ENCODE measurements around the gene AGMAT. TPM values are rescaled to one million over a fixed set of nuclear protein-coding genes. Genes with fewer than 3 reads are reported as not detected.

The AGMAT gene
- total RNA-seq, 1 donor from 2014 or later, result 0.41 TPM

DNA sequence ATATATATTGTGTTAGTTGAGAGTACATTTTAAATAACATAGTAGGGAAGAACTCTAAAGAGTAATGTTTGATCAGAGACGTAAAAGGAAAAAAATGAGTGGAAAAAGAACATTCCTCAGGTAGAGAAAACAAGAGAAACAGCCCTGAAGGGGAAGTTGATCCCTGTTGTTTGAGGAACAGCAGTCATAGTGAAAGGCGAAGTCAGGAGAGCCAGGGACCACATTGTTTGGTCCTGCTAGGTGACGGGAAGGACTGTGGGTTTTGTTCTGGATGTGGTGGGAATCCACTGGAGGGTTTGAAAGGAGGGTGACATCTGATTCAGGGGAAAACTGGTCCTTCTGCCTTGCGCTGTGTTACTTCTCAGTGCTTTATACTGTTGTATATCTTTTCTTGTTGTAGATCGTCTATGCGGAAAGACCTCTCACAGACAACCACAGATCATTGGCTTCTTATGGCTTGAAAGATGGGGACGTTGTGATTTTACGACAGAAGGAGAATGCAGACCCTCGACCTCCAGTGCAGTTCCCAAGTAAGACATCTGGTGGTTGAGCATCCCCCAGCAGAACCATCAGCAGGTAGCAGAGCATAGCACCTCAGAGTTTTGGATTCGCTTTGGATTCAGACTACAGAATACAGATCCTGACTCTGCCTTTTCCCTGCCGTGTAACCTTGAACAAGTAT, 41.6 kb upstream of the AGMAT start:
- FAIRE-seq (no peak), DNase-seq (ENCODE audit: low read depth) (no peak)
- H3K27me3 Mint-ChIP-seq (ENCODE audit: low read depth, unreplicated experiment), result no peaks in the 10 kb centered on the region
- Histone ChIP-seq H3K4me1 (ENCODE audit: insufficient read depth, low read length) (no peaks in the 10 kb centered on the region), H2AFZ (ENCODE audit: low read depth, low read length) (no peak overlapping the region), H3K27me3 (ENCODE audit: insufficient read depth, low read length) (no peaks in the 10 kb centered on the region), H3K4me3 (ENCODE audit: insufficient read depth, low read depth, low read length) (no peak overlapping the region), H3K27ac (ENCODE audit: low read depth, low read length) (no peak overlapping the region), H3K36me3 (ENCODE audit: insufficient read depth, low read length) (peaks cover 10% of the 10 kb centered on the region), H4K20me1 (ENCODE audit: insufficient read depth, low read length) (peaks cover 66% of the 10 kb centered on the region), H3K9ac (ENCODE audit: low read length) (no peak overlapping the region), H3K4me2 (ENCODE audit: low read length) (no peak overlapping the region), H3K79me2 (ENCODE audit: insufficient read depth, low read length) (peaks cover 78% of the 10 kb centered on the region), H3K9me3 (ENCODE audit: insufficient read depth, low read depth, low read length) (no peaks in the 10 kb centered on the region)
- H3K9me3 Mint-ChIP-seq (ENCODE audit: unreplicated experiment), result no peaks in the 10 kb centered on the region
- H3K4me3 Mint-ChIP-seq (ENCODE audit: unreplicated experiment), result no peak overlapping the region
- H3K36me3 Mint-ChIP-seq (ENCODE audit: low read depth, unreplicated experiment), result peaks cover 8% of the 10 kb centered on the region
- no peaks in the 10 kb centered on the region for H3K4me1 Mint-ChIP-seq (ENCODE audit: low read depth, unreplicated experiment)
- H3K27ac Mint-ChIP-seq (ENCODE audit: unreplicated experiment), result no peak overlapping the region
- TF ChIP-seq, protein P1, sequence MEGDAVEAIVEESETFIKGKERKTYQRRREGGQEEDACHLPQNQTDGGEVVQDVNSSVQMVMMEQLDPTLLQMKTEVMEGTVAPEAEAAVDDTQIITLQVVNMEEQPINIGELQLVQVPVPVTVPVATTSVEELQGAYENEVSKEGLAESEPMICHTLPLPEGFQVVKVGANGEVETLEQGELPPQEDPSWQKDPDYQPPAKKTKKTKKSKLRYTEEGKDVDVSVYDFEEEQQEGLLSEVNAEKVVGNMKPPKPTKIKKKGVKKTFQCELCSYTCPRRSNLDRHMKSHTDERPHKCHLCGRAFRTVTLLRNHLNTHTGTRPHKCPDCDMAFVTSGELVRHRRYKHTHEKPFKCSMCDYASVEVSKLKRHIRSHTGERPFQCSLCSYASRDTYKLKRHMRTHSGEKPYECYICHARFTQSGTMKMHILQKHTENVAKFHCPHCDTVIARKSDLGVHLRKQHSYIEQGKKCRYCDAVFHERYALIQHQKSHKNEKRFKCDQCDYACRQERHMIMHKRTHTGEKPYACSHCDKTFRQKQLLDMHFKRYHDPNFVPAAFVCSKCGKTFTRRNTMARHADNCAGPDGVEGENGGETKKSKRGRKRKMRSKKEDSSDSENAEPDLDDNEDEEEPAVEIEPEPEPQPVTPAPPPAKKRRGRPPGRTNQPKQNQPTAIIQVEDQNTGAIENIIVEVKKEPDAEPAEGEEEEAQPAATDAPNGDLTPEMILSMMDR (IDR thresholded peaks at IDR 0.05; ENCODE audit: insufficient read depth, low read depth, low read length), result no peak
- no peak for TF ChIP-seq EZH2 (IDR thresholded peaks at IDR 0.05; ENCODE audit: insufficient read depth, low read length)

GRCh38 chr1:15625056-15625917, 40.4 kb upstream of the AGMAT start:
- H3K27ac Mint-ChIP-seq (ENCODE audit: unreplicated experiment), result no peak overlapping the region
- peaks cover 6% of the 10 kb centered on the region for H3K4me1 Mint-ChIP-seq (ENCODE audit: low read depth, unreplicated experiment)
- H3K36me3 ChIP-seq (ENCODE audit: insufficient read depth, low read length), result peaks cover 6% of the 10 kb centered on the region

More at GRCh38 chr1:15625056-15625917, 40.4 kb upstream of the AGMAT start:
- no peak for FAIRE-seq
- Histone ChIP-seq H3K27ac (ENCODE audit: low read depth, low read length) (no peak overlapping the region), H3K27me3 (ENCODE audit: insufficient read depth, low read length) (no peaks in the 10 kb centered on the region), H3K9me3 (ENCODE audit: insufficient read depth, low read depth, low read length) (no peaks in the 10 kb centered on the region), H3K9ac (ENCODE audit: low read length) (no peak overlapping the region), H2AFZ (ENCODE audit: low read depth, low read length) (no peak overlapping the region), H3K79me2 (ENCODE audit: insufficient read depth, low read length) (peaks cover 86% of the 10 kb centered on the region), H3K4me2 (ENCODE audit: low read length) (no peak overlapping the region), H3K4me1 (ENCODE audit: insufficient read depth, low read length) (peaks cover 6% of the 10 kb centered on the region), H4K20me1 (ENCODE audit: insufficient read depth, low read length) (peaks cover 72% of the 10 kb centered on the region), H3K4me3 (ENCODE audit: insufficient read depth, low read depth, low read length) (no peak overlapping the region)
- Mint-ChIP-seq H3K4me3 (ENCODE audit: unreplicated experiment) (no peak overlapping the region), H3K27me3 (ENCODE audit: low read depth, unreplicated experiment) (no peaks in the 10 kb centered on the region), H3K36me3 (ENCODE audit: low read depth, unreplicated experiment) (peaks cover 6% of the 10 kb centered on the region), H3K9me3 (ENCODE audit: unreplicated experiment) (no peaks in the 10 kb centered on the region)
- TF ChIP-seq, protein P1 (IDR thresholded peaks at IDR 0.05; ENCODE audit: insufficient read depth, low read depth, low read length), result no peak
- no peak for TF ChIP-seq EZH2 (IDR thresholded peaks at IDR 0.05; ENCODE audit: insufficient read depth, low read length)
- DNase-seq (ENCODE audit: low read depth), result no peak
